Fibroblast of lung (primary cell): ENCODE measurements around the gene EFNA1. TPM values are rescaled to one million over a fixed set of nuclear protein-coding genes. Genes with fewer than 3 reads are reported as not detected.
"Not testable (repeated sequence)": the region's sequence is repeated elsewhere in the genome, so short reads cannot be mapped to it uniquely, and the experiment has no call there.

Source experiments
- DNase-seq, 2 donors: peaks; one replicate each; pipeline versions ENCODE4 v3.0.0 to v3.0.0-alpha.2; 2010; ENCODE audit warnings: low read depth in 2 of 2
- H2AFZ ChIP-seq: 2 replicates; pipeline ENCODE4 v1.5.1; 2012; ENCODE audit warnings: low read length, control low read depth, inconsistent platforms
- H3K27ac ChIP-seq: 2 replicates; pipeline ENCODE4 v1.5.1; 2011; ENCODE audit warnings: low read length, control low read depth; ENCODE audit not compliant: insufficient read depth
- H3K27me3 ChIP-seq: 2 replicates; pipeline ENCODE4 v1.5.1; 2011; ENCODE audit warnings: mild to moderate bottlenecking, low read length; ENCODE audit not compliant: control insufficient read depth, insufficient read depth
- H3K36me3 ChIP-seq: 2 replicates; pipeline ENCODE4 v1.5.1; 2011; ENCODE audit warnings: low read length; ENCODE audit not compliant: control insufficient read depth, insufficient read depth
- H3K4me1 ChIP-seq: 2 replicates; pipeline ENCODE4 v1.5.1; 2011; ENCODE audit warnings: low read length; ENCODE audit not compliant: control insufficient read depth, insufficient read depth; ENCODE audit errors: extremely low read depth
- H3K4me2 ChIP-seq: 2 replicates; pipeline ENCODE4 v1.5.1; 2011; ENCODE audit warnings: low read length, control low read depth; ENCODE audit not compliant: insufficient read depth; ENCODE audit errors: extremely low read depth
- H3K4me3 ChIP-seq, 4 experiments: fragments of 200-600 bp in 1 of 4; sonication (generic) in 1 of 4; replicated peaks in 1 of 4; 2 replicates each; pipeline ENCODE4 v1.5.1; 2011 to 2016; ENCODE audit warnings: low read length in 4 of 4, low read depth in 3 of 4, mild to moderate bottlenecking in 3 of 4, control low read depth in 2 of 4, inconsistent platforms in 1 of 4, mixed read lengths in 1 of 4; ENCODE audit not compliant: insufficient read depth in 1 of 4; ENCODE audit errors: control extremely low read depth in 1 of 4
- H3K79me2 ChIP-seq: 2 replicates; pipeline ENCODE4 v1.5.1; 2012; ENCODE audit warnings: mild to moderate bottlenecking, low read length, inconsistent platforms; ENCODE audit not compliant: control insufficient read depth, insufficient read depth
- H3K9ac ChIP-seq: 2 replicates; pipeline ENCODE4 v1.5.1; 2011; ENCODE audit warnings: mild to moderate bottlenecking, low read length, control low read depth; ENCODE audit not compliant: insufficient read depth
- H3K9me3 ChIP-seq: 2 replicates; pipeline ENCODE4 v1.5.1; 2012; ENCODE audit warnings: low read depth, low read length; ENCODE audit not compliant: control insufficient read depth, insufficient read depth
- H4K20me1 ChIP-seq: 2 replicates; pipeline ENCODE4 v1.5.1; 2011; ENCODE audit warnings: low read length; ENCODE audit not compliant: control insufficient read depth, insufficient read depth; ENCODE audit errors: extremely low read depth
- CTCF ChIP-seq, 2 donors: IDR thresholded peaks in 1 of 2; conservative IDR thresholded peaks in 1 of 2; 1 replicate in 1 of 2; 2 replicates in 1 of 2; pipeline ENCODE4 v1.5.1; 2011 to 2012; ENCODE audit warnings: low read length in 2 of 2, control low read depth in 1 of 2, inconsistent platforms in 1 of 2, low read depth in 1 of 2, mild to moderate bottlenecking in 1 of 2
- EZH2 ChIP-seq: IDR thresholded peaks from 2 replicates; pipeline ENCODE4 v1.5.1; 2012; ENCODE audit warnings: low read length, control low read depth, mild to moderate bottlenecking; ENCODE audit errors: missing control alignments
- polyA plus RNA-seq, 2 donors: library from polyadenylated mRNA; depleted of rRNA in 1 of 2; stranded (reverse) in 1 of 2; unstranded in 1 of 2; fragments of >200 nt; gene quantifications; 2 replicates each; pipeline ENCODE4 v1.2.1, GENCODE V29; 2011 to 2012; ENCODE audit warnings: missing spikeins in 1 of 2
- total RNA-seq: library from RNA; depleted of rRNA; stranded (reverse); fragments of >200 nt; gene quantifications from 2 replicates; pipeline ENCODE4 v1.2.1, GENCODE V29; 2014

Gene EFNA1
- total and polyA plus RNA-seq, 2 donors (not counting 1 experiment from before 2014, with no cell fraction given): 0.07 TPM; not detected in 1

GRCh38 chr1:155166051-155166470 lies 38.4 kb downstream of the EFNA1 start:
- Histone ChIP-seq H3K27me3 (peaks cover 3% of the 10 kb centered on the region), H2AFZ (no peak overlapping the region), H3K36me3 (peaks cover 2% of the 10 kb centered on the region), H3K9ac (no peak overlapping the region), H3K79me2 (no peaks in the 10 kb centered on the region), H3K4me2 (no peak overlapping the region), H4K20me1 (no peaks in the 10 kb centered on the region), H3K4me3 (no peak overlapping the region), H3K9me3 (no peaks in the 10 kb centered on the region), H3K4me1 (peaks cover 6% of the 10 kb centered on the region), H3K27ac (no peak overlapping the region)
- DNase-seq: no peak
- TF ChIP-seq EZH2 (no peak), CTCF (conservative IDR thresholded peaks at IDR 0.05 in 1 of 2, IDR thresholded peaks at IDR 0.05 in 1 of 2; ENCODE audit: low read depth in 1 of 2, low read length in 2 of 2) (no peak)

GRCh38 chr1:155166471-155167165 lies 38.9 kb downstream of the EFNA1 start:
- H3K9me3 ChIP-seq: no peaks in the 10 kb centered on the region
- no peak overlapping the region for H2AFZ ChIP-seq
- no peak overlapping the region for H3K9ac ChIP-seq
- H3K36me3 ChIP-seq: peaks cover 2% of the 10 kb centered on the region
- H3K27me3 ChIP-seq: peaks cover 3% of the 10 kb centered on the region
- H3K27ac ChIP-seq: no peak overlapping the region
- H3K4me2 ChIP-seq: no peak overlapping the region
- TF ChIP-seq CTCF (conservative IDR thresholded peaks at IDR 0.05 in 1 of 2, IDR thresholded peaks at IDR 0.05 in 1 of 2; ENCODE audit: low read depth in 1 of 2, low read length in 2 of 2) (no peak), EZH2 (no peak)
- H3K4me1 ChIP-seq: peaks cover 6% of the 10 kb centered on the region
- no peaks in the 10 kb centered on the region for H3K79me2 ChIP-seq
- DNase-seq: peak in 1 of 2 donors; percentile 14
- H3K4me3 ChIP-seq: no peak overlapping the region
- no peaks in the 10 kb centered on the region for H4K20me1 ChIP-seq

- peak; percentile 59 to 83 for DNase-seq
- peak overlapping the region; percentile 54 for H3K4me2 ChIP-seq
- TF ChIP-seq CTCF (conservative IDR thresholded peaks at IDR 0.05 in 1 of 2, IDR thresholded peaks at IDR 0.05 in 1 of 2; ENCODE audit: low read depth in 1 of 2, low read length in 2 of 2): peak; percentile 81 to 94
- TF ChIP-seq EZH2: peak; percentile 51
- no peak overlapping the region for H2AFZ ChIP-seq
- H3K9me3 ChIP-seq: no peaks in the 10 kb centered on the region
- no peaks in the 10 kb centered on the region for H4K20me1 ChIP-seq
- no peak overlapping the region for H3K27ac ChIP-seq
- peaks cover 3% of the 10 kb centered on the region for H3K27me3 ChIP-seq
- H3K79me2 ChIP-seq: peaks cover 6% of the 10 kb centered on the region
- H3K4me3 ChIP-seq: no peak overlapping the region
- peaks cover 2% of the 10 kb centered on the region for H3K36me3 ChIP-seq
- no peak overlapping the region for H3K9ac ChIP-seq
- peaks cover 8% of the 10 kb centered on the region for H3K4me1 ChIP-seq
Measured at GRCh38 chr1:155167166-155168104, 39.8 kb downstream of the EFNA1 start.

- not testable (repeated sequence) for H3K27ac ChIP-seq, H4K20me1 ChIP-seq, H3K9ac ChIP-seq, H3K4me1 ChIP-seq, H2AFZ ChIP-seq, DNase-seq, H3K9me3 ChIP-seq, H3K27me3 ChIP-seq, H3K4me2 ChIP-seq, H3K4me3 ChIP-seq, H3K36me3 ChIP-seq
- H3K79me2 ChIP-seq: peaks cover 11% of the 10 kb centered on the region
Measured at GRCh38 chr1:155168105-155168445, 40.4 kb downstream of the EFNA1 start.
